ENCODE measurements around the gene REXO4. TPM values are rescaled to one million over a fixed set of nuclear protein-coding genes. Genes with fewer than 3 reads are reported as not detected.
A peak's percentile ranks its signal among the peaks of the same experiment; 100 is the strongest.
"Not testable (repeated sequence)": the region's sequence is repeated elsewhere in the genome, so short reads cannot be mapped to it uniquely, and the experiment has no call there.

Gene REXO4
- total RNA-seq, 1 experiment from 2014 or later, result 41.0 TPM

DNA sequence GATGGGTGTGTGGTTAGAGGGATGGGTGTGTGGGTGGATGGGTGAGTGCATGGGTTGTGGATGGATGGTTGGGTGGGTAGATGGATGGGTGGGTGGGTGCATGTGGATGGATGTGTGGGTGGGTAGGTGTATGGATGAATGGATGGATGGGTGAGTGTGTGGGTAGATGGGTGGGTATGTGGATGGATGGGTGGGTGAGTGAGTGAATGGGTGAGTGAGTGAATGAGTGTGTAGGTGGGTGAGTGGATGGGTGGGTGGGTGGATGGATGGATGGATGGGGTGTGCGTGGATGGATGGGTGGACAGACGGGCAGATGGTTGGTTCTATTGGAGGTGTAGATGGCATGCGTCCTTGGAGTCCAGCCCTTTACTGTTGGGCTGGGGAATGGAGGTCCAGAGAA lies 24.4 kb downstream of the REXO4 start:
- Histone ChIP-seq H3K27ac (no peak overlapping the region), H3K9me3 (replicated peaks) (no peaks in the 10 kb centered on the region), H3K4me1 (no peaks in the 10 kb centered on the region), H3K27me3 (peaks cover 9% of the 10 kb centered on the region; the same call in 1 of the 2 replicates), H3K4me3 (no peak overlapping the region), H3K36me3 (no peaks in the 10 kb centered on the region)
- no peak for DNase-seq

DNA sequence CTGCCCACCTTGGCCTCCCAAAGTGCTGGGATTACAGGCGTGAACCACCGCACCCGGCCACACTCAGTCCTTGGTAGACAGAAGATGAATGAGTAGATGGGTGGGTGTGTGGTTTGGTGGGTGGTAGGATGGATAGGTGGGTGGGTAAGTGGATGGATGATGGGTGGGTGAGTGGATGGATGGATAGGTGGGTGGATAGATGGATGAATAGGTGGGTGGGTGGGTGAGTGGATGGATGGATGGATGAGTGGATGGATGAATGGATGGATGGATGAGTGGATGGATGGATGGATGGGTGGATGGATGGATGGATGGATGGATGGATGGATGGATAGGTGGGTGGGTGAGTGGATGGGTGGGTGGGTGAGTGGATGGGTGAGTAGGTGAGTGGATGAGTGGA lies 25.5 kb downstream of the REXO4 start:
- DNase-seq, result not testable (repeated sequence)

DNA sequence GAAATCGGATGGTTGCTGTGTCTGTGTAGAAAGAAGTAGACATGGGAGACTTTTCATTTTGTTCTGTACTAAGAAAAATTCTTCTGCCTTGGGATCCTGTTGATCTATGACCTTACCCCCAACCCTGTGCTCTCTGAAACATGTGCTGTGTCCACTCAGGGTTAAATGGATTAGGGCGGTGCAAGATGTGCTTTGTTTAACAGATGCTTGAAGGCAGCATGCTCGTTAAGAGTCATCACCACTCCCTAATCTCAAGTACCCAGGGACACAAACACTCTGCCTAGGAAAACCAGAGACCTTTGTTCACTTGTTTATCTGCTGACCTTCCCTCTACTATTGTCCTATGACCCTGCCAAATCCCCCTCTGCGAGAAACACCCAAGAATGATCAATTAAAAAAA lies 26.4 kb downstream of the REXO4 start:
- H3K4me1 ChIP-seq; H3K9me3 ChIP-seq (replicated peaks); H3K36me3 ChIP-seq; H3K27ac ChIP-seq; H3K4me3 ChIP-seq; DNase-seq; H3K27me3 ChIP-seq: not testable (repeated sequence)

More for the DNA sequence above, 25.5 kb downstream of the REXO4 start:
- H3K27me3 ChIP-seq; H3K4me3 ChIP-seq; H3K9me3 ChIP-seq (replicated peaks); H3K4me1 ChIP-seq; H3K36me3 ChIP-seq; H3K27ac ChIP-seq: not testable (repeated sequence)

DNA sequence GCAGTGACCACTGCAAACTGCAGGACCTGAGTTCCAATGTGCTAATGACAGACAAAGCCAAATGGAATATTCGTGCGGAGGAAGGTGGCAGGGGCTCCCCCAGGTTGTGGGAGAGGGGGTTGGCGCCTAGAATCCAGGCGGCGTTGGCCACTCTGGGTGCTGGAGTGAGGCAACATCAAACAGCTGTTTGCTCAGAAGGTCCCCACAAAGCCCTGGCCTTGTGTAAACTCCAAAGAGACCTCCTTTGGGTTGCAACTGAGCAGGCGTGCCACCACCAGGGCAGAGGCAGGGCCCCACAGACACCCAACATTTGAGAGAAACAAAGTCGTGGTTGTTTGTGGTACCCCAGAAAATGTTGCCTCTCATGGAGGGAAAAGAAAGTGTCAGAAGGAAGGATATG lies 27.1 kb downstream of the REXO4 start:
- DNase-seq, result no peak
- Histone ChIP-seq H3K27me3 (peaks cover 9% of the 10 kb centered on the region; the same call in 1 of the 2 replicates), H3K36me3 (no peaks in the 10 kb centered on the region), H3K4me1 (0 out of 2 replicates have a peak, but pooled peaks cover 2% of the 10 kb centered on the region), H3K4me3 (no peak overlapping the region), H3K9me3 (replicated peaks) (no peaks in the 10 kb centered on the region), H3K27ac (no peak overlapping the region)

DNA sequence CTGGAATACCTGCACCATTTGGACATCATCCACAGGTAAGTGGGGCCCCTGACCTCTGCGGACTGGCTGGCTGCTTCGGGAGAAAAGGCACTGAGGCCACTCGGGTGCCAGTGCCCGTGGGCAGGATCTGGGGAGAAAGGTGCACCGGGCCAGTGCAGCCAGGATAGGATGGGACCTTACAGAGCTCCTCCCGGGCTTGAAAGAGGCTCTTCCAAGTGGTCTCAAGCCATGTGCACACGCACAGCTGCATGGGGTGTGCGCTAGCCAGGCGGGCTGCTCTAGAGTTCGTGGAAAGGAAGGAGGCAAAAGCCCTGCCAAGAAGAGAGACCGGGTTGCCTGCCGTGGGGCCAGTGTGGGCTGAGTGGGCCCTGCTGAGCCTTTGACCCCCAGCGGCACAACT lies 28.2 kb downstream of the REXO4 start:
- no peak overlapping the region for H3K27ac ChIP-seq
- peaks cover 5% of the 10 kb centered on the region; the same call in 1 of the 2 replicates for H3K4me1 ChIP-seq
- DNase-seq, result no peak
- no peaks in the 10 kb centered on the region for H3K36me3 ChIP-seq
- H3K9me3 ChIP-seq (replicated peaks), result no peaks in the 10 kb centered on the region
- H3K4me3 ChIP-seq, result no peak overlapping the region
- 0 out of 2 replicates have a peak, but pooled peaks cover 7% of the 10 kb centered on the region for H3K27me3 ChIP-seq

DNA sequence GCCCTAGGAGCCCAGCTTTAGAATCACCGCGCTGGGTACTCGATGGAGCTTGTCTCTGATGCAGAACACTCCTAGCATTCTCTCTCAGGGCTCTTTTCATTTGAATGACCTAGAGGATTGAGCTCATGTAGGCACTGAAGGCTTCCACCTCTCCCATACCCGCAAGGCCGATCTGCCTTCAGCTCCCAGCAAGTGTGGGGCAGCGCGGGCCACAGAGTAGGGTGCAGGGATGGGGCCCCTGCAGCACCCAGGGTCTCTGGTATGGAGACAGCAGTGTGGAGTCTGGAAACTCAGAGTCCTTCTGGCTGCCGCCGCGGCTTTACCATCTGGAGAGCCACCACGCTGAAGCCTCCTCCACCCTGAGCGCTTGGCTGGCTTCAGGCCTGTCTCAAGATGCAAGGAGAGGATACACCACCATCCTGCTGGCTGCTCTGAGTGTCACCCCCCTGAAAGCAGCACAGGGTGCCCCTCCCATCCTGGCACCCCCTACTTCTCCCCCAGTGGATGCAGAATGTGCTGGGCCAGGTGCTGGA lies 28.7 kb downstream of the REXO4 start:
- H3K27me3 ChIP-seq, result 0 out of 2 replicates have a peak, but pooled peaks cover 4% of the 10 kb centered on the region
- no peak overlapping the region for H3K4me3 ChIP-seq
- H3K4me1 ChIP-seq, result peaks cover 5% of the 10 kb centered on the region; the same call in 1 of the 2 replicates
- no peak for DNase-seq
- no peaks in the 10 kb centered on the region for H3K9me3 ChIP-seq (replicated peaks)
- H3K27ac ChIP-seq, result no peak overlapping the region
- H3K36me3 ChIP-seq, result no peaks in the 10 kb centered on the region

DNA sequence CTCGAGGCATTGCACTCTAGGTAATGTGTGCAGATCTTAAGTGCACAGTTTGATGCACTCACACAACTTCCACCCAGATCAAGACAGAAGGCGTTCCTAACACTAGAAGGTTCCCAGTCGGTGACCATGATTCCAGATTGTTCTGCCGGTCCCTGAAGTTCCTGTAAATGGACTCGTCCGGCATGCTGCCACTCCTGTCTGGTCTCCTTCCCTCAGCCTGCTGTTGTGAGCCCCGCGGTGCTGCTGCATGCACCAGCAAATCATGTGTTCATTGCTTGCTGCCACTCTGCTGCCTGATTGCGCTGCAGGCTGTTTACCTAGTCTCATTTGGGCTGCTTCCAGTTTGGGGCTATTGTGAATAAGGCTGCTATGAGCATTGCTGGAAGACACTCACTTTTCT lies 30.1 kb downstream of the REXO4 start:
- H3K4me3 ChIP-seq, result no peak overlapping the region
- no peak overlapping the region for H3K27ac ChIP-seq
- no peaks in the 10 kb centered on the region for H3K9me3 ChIP-seq (replicated peaks)
- no peaks in the 10 kb centered on the region for H3K27me3 ChIP-seq
- H3K4me1 ChIP-seq, result peaks cover 5% of the 10 kb centered on the region; the same call in 1 of the 2 replicates
- no peak for DNase-seq
- H3K36me3 ChIP-seq, result no peaks in the 10 kb centered on the region

DNA sequence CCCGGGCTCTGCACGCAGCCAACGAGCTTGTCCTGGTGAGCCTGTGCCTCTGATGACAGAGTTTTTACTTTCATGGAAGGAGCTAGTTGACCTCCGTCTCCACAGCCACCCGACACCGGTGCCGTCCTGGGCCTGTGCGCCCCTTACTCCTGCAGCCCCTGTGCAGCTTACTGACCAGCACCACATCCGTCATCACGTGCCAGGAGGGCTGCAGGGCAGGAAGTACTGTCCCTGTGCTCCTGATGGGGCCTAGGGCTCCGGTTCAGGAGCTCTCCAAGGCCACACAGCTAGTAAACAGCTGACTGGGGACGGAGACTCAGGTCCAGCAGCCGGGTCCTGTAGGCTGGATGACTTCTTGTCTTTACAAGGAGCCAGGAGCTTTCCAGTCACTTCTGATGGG lies 31.5 kb downstream of the REXO4 start:
- no peak overlapping the region for H3K27ac ChIP-seq
- DNase-seq, result no peak

DNA sequence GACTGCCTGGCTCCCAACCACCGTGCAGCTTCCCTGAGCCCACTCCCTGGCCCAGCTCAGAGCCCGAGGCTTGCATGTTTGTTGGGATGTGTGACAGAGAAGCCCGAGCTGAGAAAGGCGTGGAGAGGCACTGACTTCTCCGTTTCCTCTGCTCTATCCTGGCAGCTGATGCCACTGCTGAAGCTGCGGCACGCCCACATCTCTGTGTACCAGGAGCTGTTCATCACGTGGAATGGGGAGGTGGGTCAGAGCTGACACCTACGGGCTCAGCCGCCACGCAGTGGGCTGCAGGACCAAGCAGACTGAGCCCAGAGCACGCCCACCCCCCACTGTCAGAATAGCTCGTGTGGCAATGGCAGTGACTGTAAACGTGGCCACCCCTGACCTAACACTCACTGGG lies 32.4 kb downstream of the REXO4 start:
- no peak for DNase-seq
- Histone ChIP-seq H3K27me3 (no peaks in the 10 kb centered on the region), H3K36me3 (no peaks in the 10 kb centered on the region), H3K4me1 (peaks cover 5% of the 10 kb centered on the region; the same call in 1 of the 2 replicates), H3K27ac (no peak overlapping the region), H3K9me3 (replicated peaks) (no peaks in the 10 kb centered on the region), H3K4me3 (no peak overlapping the region)

More for the DNA sequence above, 31.5 kb downstream of the REXO4 start:
- H3K9me3 ChIP-seq (replicated peaks), result no peaks in the 10 kb centered on the region
- H3K36me3 ChIP-seq, result no peaks in the 10 kb centered on the region
- no peak overlapping the region for H3K4me3 ChIP-seq
- peaks cover 5% of the 10 kb centered on the region; the same call in 1 of the 2 replicates for H3K4me1 ChIP-seq
- no peaks in the 10 kb centered on the region for H3K27me3 ChIP-seq

DNA sequence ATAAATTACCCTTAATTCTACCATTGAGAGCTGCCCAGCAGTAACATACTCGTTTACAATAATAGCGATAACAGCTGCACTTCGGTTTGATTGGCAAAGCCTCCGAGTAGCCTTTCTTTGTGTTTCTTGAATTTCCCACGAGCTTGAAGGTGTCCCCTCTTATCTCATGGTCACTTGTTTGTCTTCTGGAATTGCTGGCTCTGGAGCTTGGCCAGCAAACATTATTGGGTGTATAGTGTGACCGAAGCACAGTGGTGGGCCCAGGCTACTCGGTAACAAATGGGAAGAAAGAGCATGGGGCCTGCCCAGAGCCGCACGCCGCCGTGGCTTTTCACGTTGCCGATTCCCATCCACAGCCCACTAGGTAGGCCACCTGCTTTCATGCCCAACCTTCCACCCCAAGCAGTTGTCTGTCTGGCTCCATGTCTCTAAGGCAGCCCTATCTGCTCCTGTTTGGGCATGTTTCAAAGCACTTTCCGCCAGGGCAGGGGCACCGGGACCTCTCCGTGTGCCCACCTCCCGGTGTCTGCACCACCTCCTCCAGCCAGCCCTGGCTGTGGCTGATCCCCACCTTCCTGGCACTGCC lies 33.0 kb downstream of the REXO4 start:
- DNase-seq, result peak in 1 of 2 experiments; percentile 65
- Histone ChIP-seq H3K9me3 (replicated peaks) (no peaks in the 10 kb centered on the region), H3K4me1 (peaks cover 5% of the 10 kb centered on the region; the same call in 1 of the 2 replicates), H3K27ac (no peak overlapping the region), H3K4me3 (no peak overlapping the region), H3K27me3 (no peaks in the 10 kb centered on the region), H3K36me3 (no peaks in the 10 kb centered on the region)

DNA sequence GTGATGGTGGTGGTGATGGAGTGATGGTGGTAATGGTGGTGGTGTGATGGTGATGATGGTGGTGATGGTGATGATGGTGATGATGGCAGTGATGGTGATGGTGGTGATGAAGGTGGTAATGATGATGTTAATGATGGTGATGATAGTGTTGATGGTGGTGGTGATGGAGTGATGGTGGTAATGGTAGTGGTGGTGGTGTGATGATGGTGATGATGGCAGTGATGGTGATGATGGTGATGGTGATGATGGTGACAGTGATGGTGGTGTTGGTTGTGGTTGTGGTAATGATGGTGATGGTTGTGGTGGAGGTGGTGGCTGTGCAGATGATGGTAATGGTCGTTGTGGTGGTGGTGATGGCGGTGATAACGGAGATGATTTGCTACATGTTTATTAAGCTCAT lies 34.4 kb downstream of the REXO4 start:
- H3K4me1 ChIP-seq, result peaks cover 5% of the 10 kb centered on the region; the same call in 1 of the 2 replicates
- DNase-seq, result no peak
- no peaks in the 10 kb centered on the region for H3K9me3 ChIP-seq (replicated peaks)
- H3K36me3 ChIP-seq, result no peaks in the 10 kb centered on the region
- H3K4me3 ChIP-seq, result no peak overlapping the region
- no peak overlapping the region for H3K27ac ChIP-seq
- no peaks in the 10 kb centered on the region for H3K27me3 ChIP-seq

DNA sequence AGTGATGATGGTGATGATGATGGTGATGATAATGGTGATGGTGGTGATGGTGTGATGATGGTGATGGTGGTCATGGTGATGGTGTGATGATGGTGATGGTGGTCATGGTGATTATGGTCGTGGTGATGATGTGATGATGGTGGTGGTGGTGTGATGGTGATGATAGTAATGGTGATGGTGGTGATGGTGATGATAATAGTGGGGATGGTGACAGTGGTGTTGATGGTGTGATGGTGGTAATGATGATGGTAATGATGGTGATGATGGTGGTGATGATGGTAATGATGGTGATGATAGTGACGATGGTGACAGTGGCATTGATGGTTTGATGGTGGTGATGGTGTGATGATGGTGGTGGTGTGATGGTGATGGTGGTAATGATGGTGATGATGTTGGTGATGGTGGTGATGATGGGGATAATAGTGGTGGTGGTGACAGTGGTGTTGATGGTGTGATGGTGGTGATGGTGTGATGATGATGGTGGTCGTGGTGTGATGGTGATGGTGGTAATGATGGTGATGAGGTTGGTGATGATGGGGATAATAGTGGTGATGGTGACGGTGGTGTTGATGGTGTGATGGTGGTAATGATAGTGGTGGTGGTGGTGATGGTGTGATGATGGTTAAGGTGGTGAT lies 35.2 kb downstream of the REXO4 start:
- H3K27ac ChIP-seq, result no peak overlapping the region
- no peak overlapping the region for H3K4me3 ChIP-seq
- no peak for DNase-seq
- H3K4me1 ChIP-seq, result peaks cover 5% of the 10 kb centered on the region; the same call in 1 of the 2 replicates
- H3K9me3 ChIP-seq (replicated peaks), result no peaks in the 10 kb centered on the region
- no peaks in the 10 kb centered on the region for H3K36me3 ChIP-seq
- no peaks in the 10 kb centered on the region for H3K27me3 ChIP-seq

DNA sequence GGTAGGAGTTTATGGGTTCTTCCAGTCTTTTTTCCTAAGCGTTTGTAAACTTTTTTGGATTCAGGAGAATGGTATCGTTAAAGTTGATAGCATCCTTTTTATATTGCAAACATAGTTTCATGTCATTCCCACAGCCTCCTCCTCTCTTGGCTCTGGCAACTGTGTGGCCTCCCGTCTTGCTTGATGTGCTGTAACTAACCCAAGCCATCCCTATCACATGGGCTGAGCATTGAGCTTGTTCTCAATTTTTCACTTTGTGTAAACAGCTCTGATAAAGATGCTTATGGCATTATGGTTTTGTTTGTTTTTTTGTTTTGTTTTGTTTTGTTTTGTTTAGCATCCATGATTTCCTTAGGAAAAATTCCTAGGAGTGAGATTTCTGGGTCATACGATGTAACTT lies 37.1 kb downstream of the REXO4 start:
- DNase-seq, result no peak
- Histone ChIP-seq H3K36me3 (no peaks in the 10 kb centered on the region), H3K4me3 (no peak overlapping the region), H3K9me3 (replicated peaks) (no peaks in the 10 kb centered on the region), H3K27me3 (no peaks in the 10 kb centered on the region), H3K4me1 (peaks cover 3% of the 10 kb centered on the region; the same call in 1 of the 2 replicates), H3K27ac (no peak overlapping the region)

DNA sequence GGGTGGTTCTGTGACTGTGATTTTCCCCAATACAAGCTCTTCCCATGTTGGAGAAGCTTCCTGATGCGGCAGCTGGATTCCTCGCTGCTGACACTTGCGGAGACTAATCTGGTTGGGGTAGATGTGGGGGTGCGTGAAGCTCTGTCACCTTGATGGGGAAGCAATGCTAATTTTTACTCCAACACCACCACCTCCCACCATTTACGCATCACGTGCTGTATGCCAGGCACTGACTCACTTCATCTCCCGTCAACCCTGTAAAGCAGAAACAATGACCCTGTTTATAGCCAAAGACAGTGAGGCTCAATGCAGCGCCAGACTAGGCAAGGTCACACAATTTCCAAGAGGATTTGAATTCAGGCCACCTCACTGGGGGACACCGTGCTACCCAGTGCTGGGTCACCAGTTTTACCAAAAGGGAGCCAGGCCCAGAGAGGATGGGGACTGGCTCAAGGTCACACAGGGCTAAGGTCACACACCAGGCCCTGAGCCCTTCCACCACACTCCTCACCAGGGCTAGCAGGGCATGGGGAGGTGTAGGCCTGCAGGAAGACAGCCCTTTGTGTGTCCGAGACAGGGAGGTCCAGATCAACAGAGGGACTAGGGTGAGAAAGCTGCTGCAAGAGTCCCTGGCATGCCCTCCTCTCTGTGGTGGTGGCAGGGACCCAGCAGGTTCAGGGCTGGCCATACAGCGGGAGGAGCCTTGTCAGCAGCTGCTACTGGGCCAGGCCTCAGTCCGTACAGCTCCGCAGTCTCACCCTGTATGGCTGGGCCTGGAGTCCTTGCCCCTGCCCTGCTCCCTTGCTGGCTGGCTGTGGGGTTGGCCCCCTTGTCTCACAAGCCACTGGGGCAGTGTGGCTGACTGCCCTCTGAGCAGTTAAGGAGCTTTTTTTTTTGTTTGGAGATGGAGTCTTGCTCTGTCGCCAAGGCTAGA lies 38.4 kb downstream of the REXO4 start:
- no peaks in the 10 kb centered on the region for H3K4me1 ChIP-seq
- DNase-seq, result no peak
- no peaks in the 10 kb centered on the region for H3K9me3 ChIP-seq (replicated peaks)
- no peaks in the 10 kb centered on the region for H3K36me3 ChIP-seq
- no peak overlapping the region for H3K4me3 ChIP-seq
- no peak overlapping the region for H3K27ac ChIP-seq
- no peaks in the 10 kb centered on the region for H3K27me3 ChIP-seq
